Measurements from ENCODE around the gene TMEM179. TPM values are rescaled to one million over a fixed set of nuclear protein-coding genes. Genes with fewer than 3 reads are reported as not detected.

Gene TMEM179
- total and polyA plus RNA-seq, 2 experiments from 2014 or later, result 3.6 to 8.6 TPM

DNA sequence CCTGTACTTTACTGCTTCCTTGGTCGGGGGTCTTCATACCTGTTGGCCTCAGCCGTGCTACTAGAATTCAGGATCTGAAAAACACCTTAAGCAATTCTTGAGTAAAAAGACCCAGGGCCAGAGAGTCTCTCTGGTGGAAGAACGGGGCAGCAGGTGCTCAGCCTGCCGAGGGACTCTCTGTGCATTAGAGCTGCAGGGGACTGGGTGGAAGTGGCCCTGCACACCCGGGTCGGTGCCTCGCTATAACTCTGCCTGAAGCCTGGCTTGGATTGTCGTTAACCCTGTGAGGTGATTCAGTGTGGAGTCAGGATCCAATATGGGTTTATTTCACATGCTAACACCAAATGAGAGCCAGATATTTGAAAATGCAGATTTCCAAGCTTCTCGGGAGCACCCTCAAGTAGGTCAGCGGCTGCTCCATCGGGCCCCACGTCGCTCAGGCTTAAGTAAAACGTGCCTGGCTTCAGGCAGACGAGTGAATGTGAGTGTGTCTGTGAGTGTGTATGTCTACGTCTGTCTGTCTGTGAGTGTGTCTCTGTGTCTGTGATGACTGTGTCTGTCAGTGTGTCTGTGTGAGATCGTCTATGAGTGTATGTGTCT is 60.1 kb downstream of the TMEM179 start:
- DNase-seq (ENCODE audit: low read depth in 1 of 2, low spot score in 1 of 2), result no peak
- no peaks in the 10 kb centered on the region for H3K36me3 ChIP-seq
- no peak overlapping the region for H3K27ac ChIP-seq
- no peak overlapping the region for H3K4me3 ChIP-seq
- no peaks in the 10 kb centered on the region for H3K4me1 ChIP-seq (ENCODE audit: low read depth)
- no peaks in the 10 kb centered on the region for H3K9me3 ChIP-seq (ENCODE audit: low read depth)
- H3K27me3 ChIP-seq, result no peaks in the 10 kb centered on the region
- TF ChIP-seq, protein P1, sequence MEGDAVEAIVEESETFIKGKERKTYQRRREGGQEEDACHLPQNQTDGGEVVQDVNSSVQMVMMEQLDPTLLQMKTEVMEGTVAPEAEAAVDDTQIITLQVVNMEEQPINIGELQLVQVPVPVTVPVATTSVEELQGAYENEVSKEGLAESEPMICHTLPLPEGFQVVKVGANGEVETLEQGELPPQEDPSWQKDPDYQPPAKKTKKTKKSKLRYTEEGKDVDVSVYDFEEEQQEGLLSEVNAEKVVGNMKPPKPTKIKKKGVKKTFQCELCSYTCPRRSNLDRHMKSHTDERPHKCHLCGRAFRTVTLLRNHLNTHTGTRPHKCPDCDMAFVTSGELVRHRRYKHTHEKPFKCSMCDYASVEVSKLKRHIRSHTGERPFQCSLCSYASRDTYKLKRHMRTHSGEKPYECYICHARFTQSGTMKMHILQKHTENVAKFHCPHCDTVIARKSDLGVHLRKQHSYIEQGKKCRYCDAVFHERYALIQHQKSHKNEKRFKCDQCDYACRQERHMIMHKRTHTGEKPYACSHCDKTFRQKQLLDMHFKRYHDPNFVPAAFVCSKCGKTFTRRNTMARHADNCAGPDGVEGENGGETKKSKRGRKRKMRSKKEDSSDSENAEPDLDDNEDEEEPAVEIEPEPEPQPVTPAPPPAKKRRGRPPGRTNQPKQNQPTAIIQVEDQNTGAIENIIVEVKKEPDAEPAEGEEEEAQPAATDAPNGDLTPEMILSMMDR (IDR thresholded peaks at IDR 0.05; ENCODE audit: low read depth, low read length), result no peak

DNA sequence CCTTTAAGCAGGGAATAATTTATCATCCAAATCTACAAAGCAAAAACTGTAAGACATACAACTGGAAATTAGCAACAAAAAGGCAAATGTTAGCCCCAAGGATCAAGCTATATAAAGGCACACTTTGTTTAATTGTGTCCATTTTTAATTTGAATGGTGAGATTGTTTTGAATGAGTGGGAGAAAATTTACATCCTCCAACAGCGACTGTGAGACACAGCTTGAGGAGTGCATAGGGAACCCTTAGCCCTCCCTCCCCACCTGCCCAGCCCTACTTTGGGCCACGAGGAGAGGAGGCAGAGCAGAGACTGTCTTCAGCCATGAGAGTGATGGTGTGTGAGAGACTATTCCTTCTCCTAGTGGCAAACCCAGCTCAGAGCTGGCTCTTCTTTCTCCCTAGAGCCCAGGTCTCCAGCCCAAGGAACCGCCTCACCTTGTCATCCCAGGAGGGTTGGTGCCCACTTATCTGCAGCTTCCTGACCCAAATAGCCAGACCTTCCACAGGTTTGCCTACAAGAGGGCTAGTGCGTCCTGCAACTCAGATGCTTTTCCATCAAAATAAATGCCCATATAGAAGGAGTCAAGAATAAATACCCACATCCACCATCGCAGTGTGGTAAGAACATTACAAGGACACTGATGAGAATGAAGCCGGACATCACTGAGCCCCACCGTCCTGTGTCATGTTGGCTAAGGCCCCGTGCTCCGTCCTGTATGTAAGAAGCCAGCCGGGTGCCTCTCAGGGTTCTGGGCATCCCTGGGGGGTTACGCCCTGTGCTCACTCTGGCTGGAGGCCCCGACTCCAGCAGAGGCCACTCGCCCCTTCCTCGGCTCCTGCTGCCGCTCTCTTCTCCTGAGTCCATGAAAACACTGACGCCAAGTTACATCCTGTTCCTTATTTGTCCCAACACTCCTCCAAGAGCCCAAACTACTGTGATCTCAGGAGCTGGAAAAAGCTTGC is 61.4 kb downstream of the TMEM179 start:
- H3K9me3 ChIP-seq (ENCODE audit: low read depth), result no peaks in the 10 kb centered on the region
- no peak overlapping the region for H3K4me3 ChIP-seq
- DNase-seq (ENCODE audit: low read depth in 1 of 2, low spot score in 1 of 2), result no peak
- no peaks in the 10 kb centered on the region for H3K4me1 ChIP-seq (ENCODE audit: low read depth)
- H3K27ac ChIP-seq, result no peak overlapping the region
- no peaks in the 10 kb centered on the region for H3K36me3 ChIP-seq
- TF ChIP-seq, protein P1 (IDR thresholded peaks at IDR 0.05; ENCODE audit: low read depth, low read length), result no peak
- no peaks in the 10 kb centered on the region for H3K27me3 ChIP-seq

DNA sequence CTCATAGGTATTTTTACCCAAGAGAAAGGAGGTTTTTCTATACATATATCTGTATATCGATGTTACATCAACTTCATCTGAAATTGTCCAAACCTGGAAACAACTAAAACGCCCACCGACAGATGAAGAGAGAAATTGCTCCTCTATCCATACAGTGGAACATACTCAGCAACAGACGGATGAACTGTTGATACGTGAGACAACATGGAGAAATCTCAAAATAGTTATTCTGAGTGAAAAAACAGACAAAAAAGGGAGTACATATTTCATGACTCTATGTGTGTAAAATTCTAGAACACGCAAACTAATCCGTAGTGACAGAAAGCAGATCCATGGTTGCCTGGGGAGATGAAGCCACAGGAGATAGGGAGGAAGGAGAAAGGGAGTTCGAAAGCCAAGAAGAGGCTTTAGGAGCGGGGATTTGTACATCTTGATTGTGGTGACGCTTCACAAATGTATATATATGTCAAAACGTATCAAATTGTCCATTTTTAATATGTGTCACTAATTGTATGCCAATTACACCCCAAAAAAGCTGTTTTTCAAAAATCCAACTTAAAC is 62.6 kb downstream of the TMEM179 start:
- Histone ChIP-seq H3K27ac (no peak overlapping the region), H3K9me3 (ENCODE audit: low read depth) (no peaks in the 10 kb centered on the region)
- DNase-seq (ENCODE audit: low read depth in 1 of 2, low spot score in 1 of 2), result no peak

More for the DNA sequence above, 62.6 kb downstream of the TMEM179 start:
- TF ChIP-seq, protein P1 (IDR thresholded peaks at IDR 0.05; ENCODE audit: low read depth, low read length), result no peak
- no peaks in the 10 kb centered on the region for H3K4me1 ChIP-seq (ENCODE audit: low read depth)
- H3K4me3 ChIP-seq, result no peak overlapping the region
- H3K27me3 ChIP-seq, result no peaks in the 10 kb centered on the region
- H3K36me3 ChIP-seq, result no peaks in the 10 kb centered on the region

Other genes starting within 250 kb of the TMEM179 start
- gene C14orf180, start 25.0 kb downstream of the TMEM179 start, total RNA-seq, result 17.1 and 18.4 TPM in 2 replicates
- 13.3 and 19.7 TPM in 2 replicates for gene C14orf180, start 25.0 kb downstream of the TMEM179 start, polyA plus RNA-seq
- 36.5 and 62.4 TPM in 2 replicates for gene INF2, start 84.8 kb upstream of the TMEM179 start, total RNA-seq
- gene INF2, start 84.8 kb upstream of the TMEM179 start, polyA plus RNA-seq, result 14.1 and 14.5 TPM in 2 replicates
- 53.8 and 63.8 TPM in 2 replicates for gene ADSS1, start 119.5 kb upstream of the TMEM179 start, total RNA-seq
- gene ADSS1, start 119.5 kb upstream of the TMEM179 start, polyA plus RNA-seq, result 53.4 and 73.3 TPM in 2 replicates
- 217 and 278 TPM in 2 replicates for gene SIVA1, start 148.4 kb upstream of the TMEM179 start, total RNA-seq
- 124 and 145 TPM in 2 replicates for gene SIVA1, start 148.4 kb upstream of the TMEM179 start, polyA plus RNA-seq
- 173 and 190 TPM in 2 replicates for gene AKT1, start 191.0 kb upstream of the TMEM179 start, total RNA-seq
- 218 and 242 TPM in 2 replicates for gene AKT1, start 191.0 kb upstream of the TMEM179 start, polyA plus RNA-seq
- gene ZBTB42, start 196.3 kb upstream of the TMEM179 start, total RNA-seq, result 14.4 and 26.4 TPM in 2 replicates
- gene ZBTB42, start 196.3 kb upstream of the TMEM179 start, polyA plus RNA-seq, result 7.6 and 9.6 TPM in 2 replicates